Lung (tissue), 12 donors: ENCODE measurements around the gene MRTFA. TPM values are rescaled to one million over a fixed set of nuclear protein-coding genes. Genes with fewer than 3 reads are reported as not detected.

Source experiments
- ATAC-seq: fragments of 200-7000 bp; cut with Tn5 transposase; one replicate; pipeline ENCODE4 v1.9.1; 2020; ENCODE audit warnings: moderate number of reproducible peaks; ENCODE audit not compliant: insufficient read depth, low FRiP score
- DNase-seq, 3 donors: peaks; one replicate each; pipeline ENCODE4 v3.0.0-alpha.2; 2013 to 2017
- H3K27ac ChIP-seq, 2 donors: one replicate each; pipeline ENCODE4 v1.5.1; 2013; ENCODE audit warnings: mild to moderate bottlenecking in 2 of 2, moderate library complexity in 2 of 2, control low read depth in 1 of 2, inconsistent platforms in 1 of 2, low read depth in 1 of 2, low read length in 1 of 2
- H3K27me3 ChIP-seq, 3 donors: one replicate each; pipeline ENCODE4 v1.5.1; 2013; ENCODE audit warnings: low read length in 2 of 3; ENCODE audit not compliant: control insufficient read depth in 3 of 3, insufficient read depth in 3 of 3
- H3K36me3 ChIP-seq, 4 donors: one replicate each; pipeline ENCODE4 v1.5.1; 2013; ENCODE audit warnings: low read length in 4 of 4, mild to moderate bottlenecking in 1 of 4, moderate library complexity in 1 of 4; ENCODE audit not compliant: control insufficient read depth in 4 of 4, insufficient read depth in 4 of 4
- H3K4me1 ChIP-seq, 5 donors: one replicate each; pipeline ENCODE4 v1.5.1; 2013; ENCODE audit warnings: low read length in 5 of 5, mild to moderate bottlenecking in 2 of 5, moderate library complexity in 1 of 5; ENCODE audit not compliant: control insufficient read depth in 5 of 5, insufficient read depth in 5 of 5
- H3K4me3 ChIP-seq: one replicate; pipeline ENCODE4 v1.5.1; 2013; ENCODE audit warnings: mild to moderate bottlenecking, control low read depth, moderate library complexity
- H3K9ac ChIP-seq, 2 donors: one replicate each; pipeline ENCODE4 v1.5.1; 2013; ENCODE audit warnings: low read length in 2 of 2, control low read depth in 1 of 2; ENCODE audit not compliant: insufficient read depth in 1 of 2
- H3K9me3 ChIP-seq, 4 donors: one replicate each; pipeline ENCODE4 v1.5.1; 2013; ENCODE audit warnings: low read length in 3 of 4, mild to moderate bottlenecking in 1 of 4, moderate library complexity in 1 of 4; ENCODE audit not compliant: control insufficient read depth in 4 of 4, insufficient read depth in 3 of 4
- CTCF ChIP-seq: IDR thresholded peaks from 2 replicates; pipeline ENCODE4 v1.5.1; 2012; ENCODE audit warnings: mild to moderate bottlenecking; ENCODE audit errors: control extremely low read depth, extremely low read depth
- WGBS, 2 donors: extraction: QIAGEN DNeasy Blood & Tissue Kit; methylation state at CpG; one replicate each; pipeline ENCODE4 v1.1.7; 2013; 5-methylcytosine and 5-hydroxymethylcytosine counted together
- polyA plus RNA-seq, 2 donors: library from polyadenylated mRNA; stranded (reverse); fragments of 200-250 nt; gene quantifications; one replicate each; pipeline ENCODE4 v1.2.1, GENCODE V29; 2013
- total RNA-seq, 2 donors: library from RNA; depleted of rRNA in 1 of 2; stranded (reverse); fragments of >200 nt in 1 of 2; gene quantifications; one replicate each; pipeline ENCODE4 v1.2.1, GENCODE V29; 2014 to 2021
- donor health status: control.
- donor health status: control.
- donor health status: Bipolar disorder and iron deficiency.
- donor health status: healthy.
- donor health status: DM: yes; HTN: yes; CAD: no.

MRTFA gene
- total and polyA plus RNA-seq, 4 donors: 26.3 to 64.0 (median 40.1) TPM

- DNase-seq: no peak
Measured at GRCh38 chr22:40423882-40424640, 212.5 kb downstream of the MRTFA start.

GRCh38 chr22:40423310-40423688, 213.2 kb downstream of the MRTFA start:
- WGBS, 2 donors: 56 to 75% methylated on average over 5 of the region's 5 CpGs
- DNase-seq (no peak), ATAC-seq (no peak)
- Histone ChIP-seq H3K9me3 (peaks cover 0 to 1% (median 0%) of the 10 kb centered on the region in 4 donors), H3K4me1 (peaks cover 0 to 8% (median 0%) of the 10 kb centered on the region in 5 donors), H3K4me3 (no peak overlapping the region), H3K9ac (no peak overlapping the region), H3K27me3 (no peaks in the 10 kb centered on the region), H3K36me3 (peaks cover 2 to 79% (median 28%) of the 10 kb centered on the region in 4 donors), H3K27ac (no peak overlapping the region)
- TF ChIP-seq CTCF: no peak

More at GRCh38 chr22:40423882-40424640, 212.5 kb downstream of the MRTFA start:
- no peaks in the 10 kb centered on the region for H3K27me3 ChIP-seq
- H3K4me3 ChIP-seq: no peak overlapping the region
- no peak for ATAC-seq
- peaks cover 0 to 8% (median 0%) of the 10 kb centered on the region in 5 donors for H3K4me1 ChIP-seq
- H3K27ac ChIP-seq: no peak overlapping the region
- no peak overlapping the region for H3K9ac ChIP-seq
- TF ChIP-seq CTCF: no peak
- WGBS, 2 donors: 95 to 96% methylated on average over 17 of the region's 17 CpGs
- peaks cover 0 to 1% (median 0%) of the 10 kb centered on the region in 4 donors for H3K9me3 ChIP-seq
- peaks cover under 1 to 78% (median 33%) of the 10 kb centered on the region in 4 donors for H3K36me3 ChIP-seq

GRCh38 chr22:40422558-40423309, 213.8 kb downstream of the MRTFA start:
- H3K27ac ChIP-seq: no peak overlapping the region
- TF ChIP-seq CTCF: no peak
- peaks cover 0 to 1% (median 0%) of the 10 kb centered on the region in 4 donors for H3K9me3 ChIP-seq
- no peak overlapping the region for H3K9ac ChIP-seq
- peaks cover 0 to 12% (median 0%) of the 10 kb centered on the region in 5 donors for H3K4me1 ChIP-seq
- H3K27me3 ChIP-seq: no peaks in the 10 kb centered on the region
- DNase-seq (no peak), ATAC-seq (no peak)
- peaks cover 2 to 79% (median 24%) of the 10 kb centered on the region in 4 donors for H3K36me3 ChIP-seq
- H3K4me3 ChIP-seq: no peak overlapping the region
- 91 to 92% methylated on average over 9 of the region's 9 CpGs for WGBS, 2 donors
